CMK (cell line): ENCODE results near the gene MAP4K3.

Experiments used
- DNase-seq: peaks from one replicate; pipeline ENCODE4 v3.0.0-alpha.2; 2010; ENCODE audit warnings: low read depth

Gene MAP4K3

GRCh38 chr2:39436592-39437521 is at the start of gene MAP4K3:
Gene MAP4K3, minus strand, starts transcription at chr2:39437285. Its CDS starts 298 bp downstream, at chr2:39436987.
- DNase-seq = peak; percentile 81

DNA sequence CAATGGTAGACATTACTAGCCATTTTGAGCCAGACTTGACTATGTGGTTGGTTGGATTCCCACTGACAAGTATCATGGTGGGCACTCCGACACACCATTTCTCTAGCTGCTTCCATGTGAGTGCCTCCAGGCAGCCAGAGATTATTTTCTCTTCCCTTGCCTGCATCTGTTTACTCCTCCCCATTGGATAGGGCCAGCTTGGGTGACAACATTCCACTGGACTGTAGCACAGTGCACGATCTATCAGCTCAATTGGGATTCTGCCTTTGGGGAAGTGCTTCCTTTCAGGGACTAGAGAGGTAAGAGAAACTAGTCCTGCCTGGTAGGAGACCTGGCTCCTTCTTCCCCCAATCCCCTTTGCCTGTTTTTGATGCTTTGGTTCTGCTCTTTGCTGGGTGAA is 49.0 kb upstream of the MAP4K3 start:
- no peak for DNase-seq

DNA sequence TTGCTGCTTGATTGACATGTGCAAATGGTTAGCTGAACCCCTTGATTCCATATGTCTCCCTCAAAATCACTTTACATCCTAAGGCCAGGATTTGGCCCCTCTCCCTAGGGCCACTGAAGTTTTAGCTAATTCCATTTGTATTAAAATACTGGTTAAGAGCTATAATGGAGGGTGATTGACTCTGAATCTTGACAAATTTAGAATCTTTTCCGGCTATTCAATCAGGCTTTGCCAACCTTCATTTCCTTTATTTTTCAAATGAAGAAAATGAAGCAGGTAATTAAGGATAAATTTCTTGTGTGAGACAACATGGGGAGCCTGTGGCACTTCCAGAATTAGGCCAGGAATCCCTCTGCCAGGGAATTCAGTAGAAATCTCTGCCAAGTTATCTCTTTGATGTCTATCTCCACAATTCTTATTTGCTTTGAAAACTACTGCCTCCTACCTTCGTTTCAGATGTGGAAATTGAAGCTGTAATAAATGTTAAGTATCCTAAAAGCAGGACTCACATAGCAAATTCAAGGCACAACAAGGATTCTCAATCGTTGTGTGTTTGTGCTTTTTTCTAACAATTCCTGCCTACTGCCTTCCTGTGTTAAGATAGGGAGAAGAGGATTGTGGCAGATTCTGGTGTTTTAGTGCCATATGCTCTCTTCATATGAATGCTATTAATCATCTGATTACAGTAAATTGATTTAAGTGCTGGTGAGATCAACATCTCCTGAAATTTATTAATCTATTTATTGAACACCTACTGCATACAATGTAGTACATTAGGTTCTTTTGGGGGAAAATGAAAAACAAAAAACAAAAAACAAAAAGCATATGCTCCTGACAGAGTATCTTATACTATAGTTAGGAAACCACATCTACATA is 47.8 kb upstream of the MAP4K3 start:
- no peak for DNase-seq

DNA sequence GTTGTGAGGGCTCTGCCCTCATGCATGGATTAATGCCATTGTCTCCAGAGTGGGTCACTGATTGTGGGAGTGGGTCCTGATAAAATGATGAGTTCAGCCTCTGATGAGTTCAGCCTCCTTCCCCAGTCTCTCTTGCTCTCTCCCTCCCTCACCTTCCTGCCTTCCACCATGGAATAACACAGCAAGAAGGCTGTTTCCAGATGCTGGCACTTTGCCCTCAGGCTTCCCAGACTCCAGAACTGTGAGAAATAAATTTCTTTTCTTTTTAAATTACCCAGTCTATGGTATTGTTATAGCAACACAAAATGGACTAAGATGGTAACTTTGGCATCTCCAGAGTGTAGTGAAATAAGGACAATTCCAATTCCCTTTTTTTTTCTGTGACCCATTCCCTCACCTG is 47.1 kb upstream of the MAP4K3 start:
- DNase-seq = no peak

GRCh38 chr2:39483534-39483933 is 46.4 kb upstream of the MAP4K3 start:
- peak; percentile 5 for DNase-seq

- no peak for DNase-seq
Observed at GRCh38 chr2:39481611-39482010, 44.5 kb upstream of the MAP4K3 start.

DNA sequence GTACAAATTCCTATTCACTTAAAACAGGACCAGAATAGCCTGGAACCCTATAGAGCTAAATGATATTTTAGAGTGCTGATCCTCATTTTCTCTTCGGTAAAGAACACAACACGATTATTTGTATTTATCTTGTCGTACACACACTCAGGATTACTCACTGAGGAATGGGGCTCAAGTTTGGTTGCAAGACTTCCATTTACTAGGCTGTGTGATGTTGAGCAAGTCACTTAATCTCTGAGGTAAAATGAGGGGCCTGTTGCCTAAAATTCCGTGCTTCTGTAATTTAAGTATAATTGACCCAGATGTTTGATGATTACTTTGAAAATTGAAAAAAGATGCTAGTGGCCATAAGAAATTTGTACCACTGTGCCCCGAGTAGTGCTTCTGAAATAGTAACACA is 42.6 kb upstream of the MAP4K3 start:
- DNase-seq = no peak

GRCh38 chr2:39479053-39479670 is 42.1 kb upstream of the MAP4K3 start:
- no peak for DNase-seq

DNA sequence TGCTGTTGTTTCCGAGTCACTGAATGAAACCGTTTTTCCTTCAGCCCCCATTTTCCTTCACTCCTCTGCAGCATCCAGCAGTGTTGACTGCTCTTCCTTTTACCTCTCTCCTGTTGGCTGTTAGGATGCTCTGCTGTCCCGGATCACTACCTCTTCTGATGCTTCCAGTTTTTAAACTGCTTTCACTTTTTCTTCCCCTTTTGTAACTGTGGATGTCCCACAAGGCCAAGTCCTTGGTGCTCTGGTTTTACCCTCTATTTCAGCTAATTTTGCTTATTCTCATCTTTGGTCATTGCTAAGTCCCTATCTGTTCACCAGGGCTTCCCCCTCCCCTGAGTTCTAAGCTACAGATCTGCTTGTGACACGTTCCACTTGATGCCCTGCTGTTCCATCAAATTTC is 39.4 kb upstream of the MAP4K3 start:
- no peak for DNase-seq

DNA sequence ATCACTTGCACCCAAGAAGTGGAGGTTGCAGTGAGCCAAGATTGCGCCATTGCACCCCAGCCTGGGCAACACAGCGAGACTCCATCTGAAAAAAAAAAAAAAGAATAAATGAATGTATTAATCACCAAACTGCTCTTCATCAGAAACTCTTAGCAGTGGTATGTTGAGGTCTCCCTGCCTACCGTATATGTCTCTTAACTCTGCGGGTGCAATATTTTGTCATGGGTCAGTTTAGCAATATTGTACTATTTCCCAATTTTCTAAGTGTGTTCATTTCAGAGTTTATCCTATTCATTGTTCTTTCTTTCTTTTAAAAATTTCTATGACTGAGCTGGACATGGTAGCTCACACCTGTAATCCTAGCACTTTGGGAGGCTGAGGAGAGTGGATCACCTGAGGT is 37.9 kb upstream of the MAP4K3 start:
- DNase-seq = no peak

DNA sequence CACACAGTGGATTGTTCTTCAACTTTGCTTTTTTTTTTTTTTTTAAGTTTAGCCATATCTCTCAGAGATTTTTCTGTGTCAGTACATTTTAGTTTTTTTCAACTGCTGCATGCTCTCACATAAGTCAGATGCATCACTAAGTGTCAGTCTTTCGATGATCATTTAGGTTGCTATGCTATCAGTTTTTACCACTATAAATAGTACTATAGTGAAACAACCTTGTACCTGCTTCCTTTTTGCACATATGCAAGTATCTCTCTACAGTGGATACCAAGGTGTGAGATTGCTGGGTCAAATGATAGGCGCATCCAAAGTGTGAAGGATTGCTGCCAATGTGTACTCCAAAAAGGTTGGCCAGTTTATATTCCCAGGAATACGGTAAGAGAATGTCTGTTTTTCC is 33.5 kb upstream of the MAP4K3 start:
- DNase-seq = no peak

DNA sequence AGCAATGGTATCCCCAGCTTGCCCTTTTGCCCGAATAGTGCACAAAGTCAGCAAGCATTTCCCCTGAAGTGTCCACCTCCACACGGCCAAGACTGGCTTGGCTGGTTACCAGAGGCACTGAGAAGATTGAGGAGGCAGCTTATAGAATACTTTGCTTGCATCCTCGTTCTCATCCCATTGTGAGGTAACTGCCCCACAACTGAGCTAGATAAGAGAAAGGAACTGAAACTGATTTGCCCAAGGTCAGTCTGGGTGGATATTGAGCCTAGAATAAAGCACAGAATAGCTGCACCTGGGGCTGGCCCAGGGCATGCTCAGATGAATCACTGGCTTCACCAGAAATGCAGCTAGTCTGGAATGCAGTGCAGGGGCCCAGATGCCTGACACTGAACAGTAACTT is 32.7 kb upstream of the MAP4K3 start:
- no peak for DNase-seq

GRCh38 chr2:39468579-39469451 is 31.7 kb upstream of the MAP4K3 start:
- DNase-seq = no peak

GRCh38 chr2:39466311-39466710 is 29.2 kb upstream of the MAP4K3 start:
- DNase-seq = no peak

DNA sequence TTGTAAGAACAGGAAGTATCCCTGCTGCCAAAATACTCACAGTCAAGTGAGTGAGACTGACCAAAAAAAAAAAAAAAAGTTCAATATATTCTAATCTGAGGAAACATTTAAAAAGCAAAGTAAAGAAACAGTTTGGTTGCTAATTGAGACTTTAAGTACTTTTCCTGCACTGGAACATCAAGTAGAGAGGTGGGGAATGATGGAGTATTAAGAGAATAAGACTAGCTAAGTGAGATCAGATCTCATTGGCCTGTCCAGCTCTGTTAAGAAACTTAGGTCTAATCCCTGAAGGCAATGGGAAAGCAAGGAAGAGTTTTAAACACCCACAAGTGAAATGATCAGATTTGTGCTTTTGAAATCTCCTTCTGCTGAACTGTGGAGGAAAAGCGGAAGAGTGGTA is 27.8 kb upstream of the MAP4K3 start:
- no peak for DNase-seq

DNA sequence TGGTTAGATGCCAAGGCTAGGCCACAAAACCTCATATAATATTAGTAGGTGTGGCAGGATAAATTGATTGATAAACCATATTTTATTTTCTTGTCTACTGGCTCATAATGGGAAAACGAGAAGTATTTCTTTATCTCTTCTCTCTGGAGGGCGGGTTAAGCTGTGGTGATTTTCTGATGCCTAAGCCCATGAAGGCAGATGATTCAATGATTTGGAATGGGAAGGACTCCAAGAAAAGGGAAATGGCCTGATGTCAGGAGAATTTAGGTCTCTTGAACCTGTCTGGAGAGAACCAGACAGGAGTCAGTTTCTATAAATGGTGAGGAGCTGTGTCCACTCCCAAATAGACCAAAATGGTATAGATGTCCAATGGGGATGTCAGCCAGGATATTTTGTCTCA is 18.7 kb upstream of the MAP4K3 start:
- DNase-seq = no peak

GRCh38 chr2:39452396-39452795 is 15.3 kb upstream of the MAP4K3 start:
- DNase-seq = no peak

DNA sequence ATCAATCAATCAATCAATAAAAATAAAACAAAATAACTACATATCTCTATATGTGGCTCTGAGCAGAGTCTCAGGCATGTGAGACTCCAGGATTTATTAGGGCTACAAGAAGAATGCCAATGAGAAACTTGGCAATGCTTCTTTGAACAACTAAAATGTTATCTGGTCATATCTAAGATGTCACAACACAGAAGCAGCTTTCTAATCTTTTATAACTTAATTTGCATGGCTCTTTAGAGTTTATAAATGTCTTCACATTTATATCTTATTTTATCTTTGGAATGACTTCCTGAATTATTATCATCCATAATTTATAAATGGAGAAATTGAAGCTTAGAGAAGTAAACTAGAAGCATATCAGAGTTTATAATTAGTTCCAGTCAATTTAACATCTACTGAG is 14.9 kb upstream of the MAP4K3 start:
- DNase-seq = no peak

DNA sequence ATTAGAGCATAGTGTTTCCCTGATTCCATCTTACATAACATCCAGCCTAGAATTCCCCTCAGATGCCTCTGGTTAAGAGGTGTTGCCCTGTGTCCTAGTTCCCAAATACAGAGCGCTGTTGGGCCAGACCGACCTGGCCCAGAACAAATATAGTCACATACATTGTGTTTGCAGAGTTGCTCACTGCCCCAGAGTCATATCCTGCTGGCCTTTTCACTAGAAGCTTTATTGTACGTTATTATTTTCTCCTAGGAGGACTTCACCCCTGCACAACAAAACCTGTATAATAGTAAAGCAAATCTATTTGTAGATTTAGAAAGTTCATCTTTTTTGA is 11.1 kb upstream of the MAP4K3 start:
- no peak for DNase-seq

DNA sequence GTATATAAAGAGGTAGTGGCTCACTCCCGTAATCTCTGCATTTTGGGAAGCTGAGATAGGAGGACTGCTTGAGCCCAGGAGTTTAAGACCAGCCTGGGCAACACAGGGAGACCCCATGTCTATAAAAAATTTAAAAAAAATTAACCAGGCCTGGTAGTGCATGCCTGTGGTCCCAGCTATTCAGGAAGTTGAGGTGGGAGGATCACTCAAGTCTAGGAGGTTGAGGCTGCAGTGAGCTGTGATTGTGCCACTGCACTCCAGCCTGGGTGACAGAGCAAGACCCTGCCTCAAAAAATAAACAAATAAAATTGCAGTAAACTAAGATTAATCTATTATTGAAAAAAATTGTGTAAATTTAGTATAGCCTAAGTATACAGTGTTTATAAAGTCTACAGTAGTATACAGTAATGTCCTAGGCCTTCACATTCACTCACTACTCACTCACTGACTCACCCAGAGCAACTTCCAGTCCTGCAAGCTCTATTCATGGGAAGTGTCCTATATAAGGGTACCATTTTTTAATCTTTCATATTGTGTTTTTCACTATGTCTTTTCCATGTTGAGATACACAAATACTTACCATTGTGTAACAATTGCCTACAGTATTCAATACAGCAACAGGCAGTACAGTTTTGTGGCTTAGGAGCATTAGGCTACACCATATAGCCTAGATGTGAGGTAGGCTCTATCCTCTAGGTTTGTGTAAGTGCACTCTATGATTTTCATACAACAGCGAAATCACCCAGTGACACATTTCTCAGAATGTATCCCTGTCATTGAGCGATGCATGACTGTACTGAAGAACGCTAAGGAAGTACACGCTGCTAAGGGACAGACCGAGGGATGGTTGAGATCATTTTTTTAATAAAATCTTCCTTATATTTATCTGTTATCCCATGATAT is 10.4 kb upstream of the MAP4K3 start:
- DNase-seq = no peak

DNA sequence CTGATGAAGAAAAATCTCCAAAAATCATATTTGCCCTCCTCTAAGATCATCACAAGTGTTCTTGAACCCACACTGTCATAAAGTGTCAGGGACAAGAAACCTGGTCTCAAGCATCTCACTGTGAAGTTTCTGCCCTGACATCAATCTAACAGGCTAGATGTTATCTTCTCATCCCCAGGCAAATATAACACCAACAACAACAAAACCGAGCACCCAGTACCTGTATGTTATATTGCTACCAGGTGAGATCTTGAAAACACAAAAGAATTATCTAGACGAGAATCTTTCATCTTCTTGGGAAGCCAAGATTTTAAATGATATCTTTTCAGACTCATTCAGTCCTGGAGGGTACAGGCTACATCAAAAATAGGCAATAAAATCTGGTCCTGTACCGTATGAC is 8.8 kb upstream of the MAP4K3 start:
- DNase-seq = no peak
